Erythroblast (primary cell): ENCODE data around the gene DPYSL5.

Experiments
- GATA1 ChIP-seq: IDR thresholded peaks from 2 replicates; pipeline ENCODE4 v1.6.1; 2011; ENCODE audit warnings: low read depth, mild to moderate bottlenecking, control low read depth, low read length, moderate library complexity
- POLR2A ChIP-seq: IDR thresholded peaks from 2 replicates; pipeline ENCODE4 v1.6.1; 2011; ENCODE audit warnings: mild to moderate bottlenecking, low read length

- no peak for TF ChIP-seq POLR2A
- no peak for TF ChIP-seq GATA1
These were observed 67.4 kb downstream of the DPYSL5 start for GRCh38 chr2:26915316-26915715.
